ENCODE data around the gene TSSK2.
A peak's percentile ranks its signal among the peaks of the same experiment; 100 is the strongest.

The TSSK2 gene

GRCh38 chr22:19113429-19113828 lies 17.7 kb upstream of the TSSK2 start:
- Histone ChIP-seq H3K4me1 (ENCODE audit: control insufficient read depth, insufficient read depth, low read length, poor library complexity, severe bottlenecking) (peaks cover 59% of the 10 kb centered on the region), H3K27ac (ENCODE audit: insufficient read depth, low read length, poor library complexity, severe bottlenecking) (no peak overlapping the region), H3K27me3 (replicated peaks; ENCODE audit: control insufficient read depth, insufficient read depth, low read length, poor library complexity, severe bottlenecking) (no peaks in the 10 kb centered on the region), H3K9me3 (ENCODE audit: control insufficient read depth, low read length) (no peaks in the 10 kb centered on the region), H3K36me3 (ENCODE audit: control insufficient read depth, insufficient read depth, low read length) (no peaks in the 10 kb centered on the region), H3K4me3 (ENCODE audit: insufficient read depth, low read depth, low read length, poor library complexity, severe bottlenecking) (no peak overlapping the region)
- DNase-seq: no peak

- Histone ChIP-seq H3K27me3 (replicated peaks; ENCODE audit: control insufficient read depth, insufficient read depth, low read length, poor library complexity, severe bottlenecking) (no peaks in the 10 kb centered on the region), H3K27ac (ENCODE audit: insufficient read depth, low read length, poor library complexity, severe bottlenecking) (no peak overlapping the region), H3K36me3 (ENCODE audit: control insufficient read depth, insufficient read depth, low read length) (no peaks in the 10 kb centered on the region), H3K9me3 (ENCODE audit: control insufficient read depth, low read length) (no peaks in the 10 kb centered on the region), H3K4me1 (ENCODE audit: control insufficient read depth, insufficient read depth, low read length, poor library complexity, severe bottlenecking) (peaks cover 60% of the 10 kb centered on the region), H3K4me3 (ENCODE audit: insufficient read depth, low read depth, low read length, poor library complexity, severe bottlenecking) (no peak overlapping the region)
- DNase-seq: no peak
Observed at GRCh38 chr22:19114984-19115552, 16.0 kb upstream of the TSSK2 start.

- Histone ChIP-seq H3K27ac (ENCODE audit: insufficient read depth, low read length, poor library complexity, severe bottlenecking) (no peak overlapping the region), H3K36me3 (ENCODE audit: control insufficient read depth, insufficient read depth, low read length) (no peaks in the 10 kb centered on the region), H3K27me3 (replicated peaks; ENCODE audit: control insufficient read depth, insufficient read depth, low read length, poor library complexity, severe bottlenecking) (no peaks in the 10 kb centered on the region), H3K4me1 (ENCODE audit: control insufficient read depth, insufficient read depth, low read length, poor library complexity, severe bottlenecking) (peaks cover 60% of the 10 kb centered on the region), H3K9me3 (ENCODE audit: control insufficient read depth, low read length) (no peaks in the 10 kb centered on the region), H3K4me3 (ENCODE audit: insufficient read depth, low read depth, low read length, poor library complexity, severe bottlenecking) (no peak overlapping the region)
- DNase-seq: no peak
Observed at GRCh38 chr22:19115628-19116027, 15.5 kb upstream of the TSSK2 start.

- Histone ChIP-seq H3K27me3 (replicated peaks; ENCODE audit: control insufficient read depth, insufficient read depth, low read length, poor library complexity, severe bottlenecking) (no peaks in the 10 kb centered on the region), H3K4me3 (ENCODE audit: insufficient read depth, low read depth, low read length, poor library complexity, severe bottlenecking) (no peak overlapping the region), H3K4me1 (ENCODE audit: control insufficient read depth, insufficient read depth, low read length, poor library complexity, severe bottlenecking) (peaks cover 56% of the 10 kb centered on the region), H3K27ac (ENCODE audit: insufficient read depth, low read length, poor library complexity, severe bottlenecking) (no peak overlapping the region), H3K9me3 (ENCODE audit: control insufficient read depth, low read length) (no peaks in the 10 kb centered on the region), H3K36me3 (ENCODE audit: control insufficient read depth, insufficient read depth, low read length) (no peaks in the 10 kb centered on the region)
- DNase-seq: no peak
Observed at GRCh38 chr22:19117111-19117512, 14.0 kb upstream of the TSSK2 start.

- DNase-seq: no peak
- no peaks in the 10 kb centered on the region for H3K36me3 ChIP-seq (ENCODE audit: control insufficient read depth, insufficient read depth, low read length)
- H3K9me3 ChIP-seq (ENCODE audit: control insufficient read depth, low read length): no peaks in the 10 kb centered on the region
- H3K4me3 ChIP-seq (ENCODE audit: insufficient read depth, low read depth, low read length, poor library complexity, severe bottlenecking): no peak overlapping the region
- no peak overlapping the region for H3K27ac ChIP-seq (ENCODE audit: insufficient read depth, low read length, poor library complexity, severe bottlenecking)
- no peaks in the 10 kb centered on the region for H3K27me3 ChIP-seq (replicated peaks; ENCODE audit: control insufficient read depth, insufficient read depth, low read length, poor library complexity, severe bottlenecking)
- H3K4me1 ChIP-seq (ENCODE audit: control insufficient read depth, insufficient read depth, low read length, poor library complexity, severe bottlenecking): peaks cover 62% of the 10 kb centered on the region
Observed at GRCh38 chr22:19118329-19118880, 12.7 kb upstream of the TSSK2 start.

- Histone ChIP-seq H3K4me3 (ENCODE audit: insufficient read depth, low read depth, low read length, poor library complexity, severe bottlenecking) (no peak overlapping the region), H3K27ac (ENCODE audit: insufficient read depth, low read length, poor library complexity, severe bottlenecking) (no peak overlapping the region), H3K4me1 (ENCODE audit: control insufficient read depth, insufficient read depth, low read length, poor library complexity, severe bottlenecking) (peaks cover 61% of the 10 kb centered on the region), H3K9me3 (ENCODE audit: control insufficient read depth, low read length) (no peaks in the 10 kb centered on the region), H3K36me3 (ENCODE audit: control insufficient read depth, insufficient read depth, low read length) (no peaks in the 10 kb centered on the region), H3K27me3 (replicated peaks; ENCODE audit: control insufficient read depth, insufficient read depth, low read length, poor library complexity, severe bottlenecking) (no peaks in the 10 kb centered on the region)
- DNase-seq: no peak
Observed at GRCh38 chr22:19119949-19120348, 11.2 kb upstream of the TSSK2 start.

GRCh38 chr22:19120829-19121630 lies 10.1 kb upstream of the TSSK2 start:
- Histone ChIP-seq H3K27me3 (replicated peaks; ENCODE audit: control insufficient read depth, insufficient read depth, low read length, poor library complexity, severe bottlenecking) (no peaks in the 10 kb centered on the region), H3K27ac (ENCODE audit: insufficient read depth, low read length, poor library complexity, severe bottlenecking) (peak overlapping the region; percentile 78), H3K4me3 (ENCODE audit: insufficient read depth, low read depth, low read length, poor library complexity, severe bottlenecking) (peak overlapping the region; percentile 92), H3K4me1 (ENCODE audit: control insufficient read depth, insufficient read depth, low read length, poor library complexity, severe bottlenecking) (peaks cover 53% of the 10 kb centered on the region), H3K9me3 (ENCODE audit: control insufficient read depth, low read length) (no peaks in the 10 kb centered on the region), H3K36me3 (ENCODE audit: control insufficient read depth, insufficient read depth, low read length) (no peaks in the 10 kb centered on the region)
- DNase-seq: peak in 1 of 3 donors; percentile 11

GRCh38 chr22:19121631-19122142 lies 9.4 kb upstream of the TSSK2 start:
- Histone ChIP-seq H3K36me3 (ENCODE audit: control insufficient read depth, insufficient read depth, low read length) (no peaks in the 10 kb centered on the region), H3K4me1 (ENCODE audit: control insufficient read depth, insufficient read depth, low read length, poor library complexity, severe bottlenecking) (peaks cover 46% of the 10 kb centered on the region), H3K27me3 (replicated peaks; ENCODE audit: control insufficient read depth, insufficient read depth, low read length, poor library complexity, severe bottlenecking) (no peaks in the 10 kb centered on the region), H3K4me3 (ENCODE audit: insufficient read depth, low read depth, low read length, poor library complexity, severe bottlenecking) (peak overlapping the region; percentile 92), H3K9me3 (ENCODE audit: control insufficient read depth, low read length) (no peaks in the 10 kb centered on the region), H3K27ac (ENCODE audit: insufficient read depth, low read length, poor library complexity, severe bottlenecking) (peak overlapping the region; percentile 78)
- no peak for DNase-seq

- H3K4me1 ChIP-seq (ENCODE audit: control insufficient read depth, insufficient read depth, low read length, poor library complexity, severe bottlenecking): peaks cover 41% of the 10 kb centered on the region
- peak within 1 kb of the TSS; percentile 78 for H3K27ac ChIP-seq (ENCODE audit: insufficient read depth, low read length, poor library complexity, severe bottlenecking)
- peak; percentile 95 for DNase-seq
- no peaks in the 10 kb centered on the region for H3K36me3 ChIP-seq (ENCODE audit: control insufficient read depth, insufficient read depth, low read length)
- no peaks in the 10 kb centered on the region for H3K27me3 ChIP-seq (replicated peaks; ENCODE audit: control insufficient read depth, insufficient read depth, low read length, poor library complexity, severe bottlenecking)
- H3K4me3 ChIP-seq (ENCODE audit: insufficient read depth, low read depth, low read length, poor library complexity, severe bottlenecking): peak within 1 kb of the TSS; percentile 92
- no peaks in the 10 kb centered on the region for H3K9me3 ChIP-seq (ENCODE audit: control insufficient read depth, low read length)
Observed at GRCh38 chr22:19122143-19122751, 8.9 kb upstream of the TSSK2 start, which contains the start of gene DGCR2. Gene DGCR2, minus strand, starts transcription at chr22:19122412. Its CDS starts 206 bp downstream, at chr22:19122206.

Data from effector memory CD4-positive, alpha-beta T cell (primary cell).